IPS-18c (cell line): ENCODE results near the gene HYAL1.
"Not testable (repeated sequence)": the region's sequence is repeated elsewhere in the genome, so short reads cannot be mapped to it uniquely, and the experiment has no call there.

ENCODE experiments used
- H3K4me3 ChIP-seq: 2 replicates; pipeline ENCODE4 v1.7.0; 2013; ENCODE audit warnings: low read depth, mild to moderate bottlenecking, low read length, moderate library complexity; ENCODE audit not compliant: insufficient read depth
- H3K9me3 ChIP-seq: one replicate; pipeline ENCODE4 v1.6.1; 2013; ENCODE audit warnings: mild to moderate bottlenecking, low read length, moderate library complexity; ENCODE audit not compliant: control insufficient read depth, insufficient read depth

Gene HYAL1

DNA sequence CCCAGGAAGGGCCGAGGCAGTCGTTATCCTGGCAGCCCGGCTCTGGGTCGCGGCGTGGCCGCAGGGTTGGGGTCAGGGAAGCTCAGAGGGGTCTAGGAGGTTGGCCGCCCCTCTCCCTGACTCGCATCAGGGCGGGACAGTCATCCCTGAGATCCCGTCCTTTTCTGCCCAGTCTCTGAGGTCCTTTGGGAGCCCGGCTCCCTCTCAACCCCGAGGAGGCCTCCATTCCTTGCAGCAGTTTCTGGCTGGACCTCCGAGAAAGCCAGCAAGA lies 18.7 kb upstream of the HYAL1 start:
- Histone ChIP-seq H3K4me3 (peak overlapping the region; percentile 71), H3K9me3 (no peaks in the 10 kb centered on the region)

DNA sequence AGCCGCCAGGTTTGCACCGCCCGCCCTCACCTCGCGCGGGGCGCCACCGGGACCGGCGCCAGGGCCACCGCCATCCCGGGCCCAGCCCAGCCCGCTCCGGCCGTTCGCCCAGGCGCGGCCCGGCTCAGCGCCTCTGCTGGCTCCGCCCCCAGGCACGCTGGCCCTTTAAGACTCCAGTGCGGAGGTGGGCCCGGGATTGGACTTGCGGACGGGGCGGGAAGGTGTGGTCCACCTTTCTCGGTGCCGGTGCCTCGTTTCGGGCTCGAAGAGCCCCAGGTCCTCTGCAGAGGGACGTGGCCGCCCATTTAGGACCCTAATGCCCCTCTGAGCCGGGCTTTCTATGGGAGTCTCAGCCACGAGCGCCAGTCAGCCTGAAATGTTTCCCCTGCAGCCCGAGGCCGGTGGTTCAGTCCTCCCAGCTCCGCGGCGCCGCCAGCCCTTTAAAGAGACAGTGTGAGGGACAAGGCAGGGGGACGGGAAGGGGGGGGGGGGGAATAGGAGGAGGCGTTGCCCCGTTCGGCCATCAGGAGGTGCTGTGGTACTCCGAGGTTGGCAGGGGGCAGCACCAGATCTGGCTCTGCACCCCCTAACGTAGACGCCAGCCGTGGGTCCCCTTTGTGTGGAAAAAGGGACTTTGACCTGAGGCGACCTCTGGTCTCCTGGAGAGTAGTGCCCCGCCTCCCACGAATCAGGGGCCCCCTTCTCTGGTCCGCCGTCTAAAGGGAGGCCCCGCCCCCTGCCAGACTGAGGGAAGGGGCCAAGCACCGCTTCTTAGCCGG lies 18.2 kb upstream of the HYAL1 start:
- Histone ChIP-seq H3K4me3 (peak overlapping the region; percentile 71), H3K9me3 (no peaks in the 10 kb centered on the region)

DNA sequence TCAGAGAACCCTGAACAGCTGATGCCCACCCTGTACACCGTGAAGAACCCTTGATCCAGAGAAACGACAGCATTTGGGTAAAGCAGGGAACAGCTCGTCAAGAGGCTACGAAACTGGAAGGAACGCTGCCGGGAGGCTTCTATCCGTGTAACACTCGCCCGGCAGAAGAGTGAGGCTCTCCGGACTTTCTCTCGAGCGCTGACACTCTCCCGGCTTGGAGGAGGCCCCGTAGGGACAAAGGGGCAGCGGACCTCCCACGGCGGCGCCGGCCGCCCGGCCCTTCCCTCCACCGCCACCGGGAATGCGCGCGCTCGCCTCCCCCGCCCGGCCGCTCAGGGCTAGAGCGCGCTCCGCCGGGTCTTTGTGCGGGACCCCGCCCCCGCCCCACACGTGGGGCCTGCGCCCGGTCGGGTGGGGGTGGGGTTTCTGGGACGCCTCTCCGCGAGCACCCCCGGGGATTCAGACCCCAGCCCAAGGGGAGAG lies 17.5 kb upstream of the HYAL1 start:
- peak overlapping the region; percentile 52 for H3K4me3 ChIP-seq
- H3K9me3 ChIP-seq = no peaks in the 10 kb centered on the region

DNA sequence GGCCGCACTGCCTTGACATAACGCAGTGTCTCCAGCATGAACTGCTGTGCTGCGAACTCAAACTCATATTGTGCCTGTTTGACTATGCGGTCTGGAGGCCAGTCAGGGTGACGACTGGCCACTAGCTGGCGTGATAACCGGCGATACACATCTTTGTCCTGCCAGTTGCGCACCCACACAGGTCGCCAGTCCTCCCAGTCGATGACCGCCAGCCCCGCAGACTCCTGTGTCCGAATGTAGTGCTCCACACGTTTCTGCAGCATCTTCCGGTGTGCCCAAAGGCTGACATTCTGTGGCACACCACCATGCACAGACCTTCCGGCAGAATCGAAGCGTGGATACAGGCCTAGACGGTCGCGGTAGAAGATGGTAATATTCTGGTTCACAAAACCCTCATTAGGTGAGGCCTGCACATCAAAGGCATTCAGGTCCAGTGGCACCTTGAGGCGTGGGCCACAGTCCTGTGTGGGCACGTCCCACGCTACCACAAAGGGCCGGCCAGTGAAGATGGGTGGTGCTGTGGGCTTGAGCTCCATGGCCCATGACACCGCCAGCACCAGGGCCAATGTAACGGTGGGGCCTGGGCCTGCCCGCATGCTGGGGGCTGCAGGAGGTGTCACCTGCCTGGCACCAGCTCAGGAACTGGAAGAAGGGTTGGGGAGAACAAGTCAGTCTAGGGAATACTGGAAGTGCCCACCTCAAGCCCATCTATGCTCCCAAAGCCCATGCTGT lies 16.7 kb upstream of the HYAL1 start:
- Histone ChIP-seq H3K9me3 (no peaks in the 10 kb centered on the region), H3K4me3 (peak overlapping the region; percentile 52)

DNA sequence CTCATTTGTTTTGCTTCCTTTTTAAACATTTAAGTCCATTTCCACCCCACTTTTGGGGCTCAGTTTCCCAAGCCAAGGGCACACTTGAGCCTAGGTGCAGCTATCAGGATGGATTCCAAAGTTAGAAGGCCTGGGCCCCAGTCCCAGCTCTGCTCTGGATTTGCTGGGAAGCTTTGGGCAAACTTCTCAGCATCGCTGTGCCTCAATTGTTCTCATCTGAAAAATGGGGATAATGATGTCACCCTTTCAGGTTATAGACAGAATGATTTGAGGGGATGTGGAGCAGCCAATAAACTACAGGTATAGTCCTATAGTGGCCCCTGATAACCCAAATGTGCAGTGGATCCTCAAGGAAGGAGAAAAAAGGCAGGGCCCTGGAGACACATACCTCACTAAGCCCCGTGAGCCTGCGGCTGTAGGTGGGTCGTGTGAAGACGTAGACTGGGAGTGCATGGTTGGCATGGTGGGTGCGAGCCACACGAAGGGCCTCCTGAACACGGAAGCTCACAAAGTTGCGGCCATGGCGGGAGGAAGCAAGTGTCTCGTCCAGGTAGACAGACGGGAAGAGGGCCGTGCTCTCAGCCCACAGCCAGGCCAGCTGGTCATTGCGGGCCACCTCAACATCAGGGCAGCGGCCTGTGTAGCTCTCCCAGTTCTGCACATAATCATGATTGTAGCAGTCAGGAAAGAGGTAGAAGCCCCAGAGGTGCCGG lies 16.0 kb upstream of the HYAL1 start:
- H3K4me3 ChIP-seq = no peak overlapping the region; the same call in 1 of the 2 replicates

DNA sequence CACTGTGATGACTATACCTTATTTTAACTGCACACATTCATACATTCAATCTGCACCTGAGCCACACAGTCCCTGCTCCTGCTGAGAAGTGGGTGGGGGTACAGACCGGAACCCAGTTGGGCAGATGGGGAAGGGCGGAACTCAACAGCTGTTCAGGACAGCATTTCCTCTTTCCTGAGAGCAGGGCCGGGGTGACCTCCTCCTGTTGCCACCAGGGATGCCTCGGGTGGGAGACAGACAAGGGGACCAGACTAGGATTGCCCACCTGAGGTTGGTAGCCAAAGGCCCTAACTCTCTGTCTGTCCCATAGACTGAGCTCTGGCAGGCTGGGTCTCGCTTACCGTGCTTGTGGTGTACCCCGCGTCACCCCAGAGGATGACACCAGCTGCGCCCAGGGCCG lies 15.2 kb upstream of the HYAL1 start:
- Histone ChIP-seq H3K9me3 (no peaks in the 10 kb centered on the region), H3K4me3 (no peak overlapping the region)

More for the DNA sequence above, 16.0 kb upstream of the HYAL1 start:
- H3K9me3 ChIP-seq = no peaks in the 10 kb centered on the region

DNA sequence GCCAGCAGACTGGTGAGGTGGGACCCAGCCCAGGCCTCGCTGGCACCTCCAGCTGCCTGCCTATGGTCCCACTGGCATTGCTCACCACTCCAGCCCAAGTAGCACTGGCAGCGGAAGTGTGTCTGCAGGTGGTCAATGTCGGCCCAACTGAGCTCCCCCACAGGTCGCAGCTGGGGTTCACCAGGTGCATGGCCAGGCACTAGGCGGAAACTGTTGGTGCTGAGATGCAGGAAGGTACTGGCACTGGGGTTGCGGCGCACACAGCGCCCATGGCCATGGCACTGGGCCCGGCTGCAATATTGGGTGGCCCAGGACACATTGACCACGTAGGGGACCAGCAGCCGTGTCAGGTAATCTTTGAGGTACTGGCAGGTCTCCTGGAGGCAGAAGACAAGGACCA lies 14.8 kb upstream of the HYAL1 start:
- no peak overlapping the region for H3K4me3 ChIP-seq
- no peaks in the 10 kb centered on the region for H3K9me3 ChIP-seq

- Histone ChIP-seq H3K4me3 (no peak overlapping the region; the same call in 1 of the 2 replicates), H3K9me3 (no peaks in the 10 kb centered on the region)
Measured at GRCh38 chr3:50317300-50317699, 13.9 kb upstream of the HYAL1 start.

DNA sequence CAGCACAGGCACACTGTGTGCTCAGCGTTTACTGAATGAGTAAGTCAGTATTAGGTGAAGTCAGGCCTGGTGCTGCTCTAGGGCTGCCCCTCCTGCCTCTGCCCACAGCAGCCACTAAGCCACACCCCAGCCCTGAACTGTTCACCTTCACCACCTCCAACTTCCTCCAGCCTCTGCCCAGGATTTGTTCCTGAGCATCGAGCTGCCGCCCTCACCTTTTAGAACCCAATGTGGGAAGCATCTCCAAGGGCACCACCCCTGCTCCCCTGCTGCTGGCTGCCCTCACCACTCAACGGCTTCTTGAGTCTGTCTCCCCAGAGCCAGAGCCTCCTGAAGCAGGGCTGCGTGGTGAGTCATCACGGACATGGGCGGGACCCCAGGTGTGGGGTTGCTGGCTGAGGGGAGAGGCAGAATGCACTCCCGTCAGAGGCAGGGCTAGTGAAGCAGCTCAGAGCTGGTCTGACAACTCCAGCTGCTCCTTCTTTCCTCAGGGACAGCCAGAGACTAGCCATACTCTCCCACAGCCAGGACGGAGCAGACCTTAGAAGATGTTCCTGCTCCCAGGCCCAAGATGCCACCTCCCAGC lies 13.4 kb upstream of the HYAL1 start:
- Histone ChIP-seq H3K9me3 (no peaks in the 10 kb centered on the region), H3K4me3 (no peak overlapping the region; the same call in 1 of the 2 replicates)

GRCh38 chr3:50314816-50315215 lies 11.4 kb upstream of the HYAL1 start:
- Histone ChIP-seq H3K4me3 (no peak overlapping the region), H3K9me3 (no peaks in the 10 kb centered on the region)

GRCh38 chr3:50314342-50314741 lies 11.0 kb upstream of the HYAL1 start:
- Histone ChIP-seq H3K4me3 (no peak overlapping the region), H3K9me3 (peaks cover 3% of the 10 kb centered on the region)

- H3K9me3 ChIP-seq, H3K4me3 ChIP-seq: not testable (repeated sequence)
Measured at GRCh38 chr3:50312041-50312440, 8.7 kb upstream of the HYAL1 start.

GRCh38 chr3:50304601-50305000 lies 1.2 kb upstream of the HYAL1 start:
- Histone ChIP-seq H3K9me3 (peaks cover 9% of the 10 kb centered on the region), H3K4me3 (no peak overlapping the region)

DNA sequence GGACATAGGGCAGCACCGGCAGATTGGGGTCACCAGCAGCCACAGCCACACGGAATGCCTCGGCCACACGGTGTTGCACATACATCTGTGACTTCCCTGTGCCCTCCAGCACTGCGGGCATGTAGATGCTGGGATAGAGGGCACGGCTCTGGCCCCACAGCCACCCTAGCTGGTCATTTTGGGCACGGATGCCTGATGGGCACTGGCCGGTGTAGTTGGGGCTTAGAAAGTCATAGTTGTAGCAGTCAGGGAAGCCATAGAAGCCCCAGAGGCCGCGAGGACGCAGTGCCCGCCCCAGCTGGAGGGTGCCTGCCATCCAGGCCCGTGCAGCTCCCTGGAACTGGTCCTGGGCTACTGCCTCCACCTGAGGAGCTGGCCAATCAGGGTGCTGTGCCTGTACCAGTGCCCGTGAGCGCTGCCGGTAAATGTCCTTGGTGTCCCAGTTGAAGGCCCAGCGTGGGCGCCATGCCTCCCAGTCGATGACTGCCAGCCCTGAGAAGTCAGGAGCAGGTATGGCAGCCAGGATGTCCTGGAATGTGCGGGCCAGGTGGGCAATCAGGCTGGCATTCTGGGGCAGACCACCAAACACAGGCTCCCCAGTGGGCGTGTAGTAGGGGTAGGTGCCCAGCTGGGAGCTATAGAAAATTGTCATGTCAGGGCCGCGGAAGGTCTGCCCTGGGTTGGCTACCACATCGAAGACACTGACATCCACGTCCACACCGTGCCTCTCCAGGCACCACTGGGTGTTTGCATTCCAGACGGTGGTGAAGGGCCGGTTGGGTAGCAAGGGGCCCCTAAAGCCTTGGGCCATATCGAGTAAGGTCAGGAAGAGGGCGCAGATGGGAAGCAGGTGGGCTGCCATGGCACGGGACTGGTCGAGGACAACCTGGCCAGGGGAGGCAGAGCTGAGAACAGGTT lies 1.0 kb downstream of the HYAL1 start:
- Histone ChIP-seq H3K9me3 (peaks cover 2% of the 10 kb centered on the region), H3K4me3 (no peak overlapping the region)

DNA sequence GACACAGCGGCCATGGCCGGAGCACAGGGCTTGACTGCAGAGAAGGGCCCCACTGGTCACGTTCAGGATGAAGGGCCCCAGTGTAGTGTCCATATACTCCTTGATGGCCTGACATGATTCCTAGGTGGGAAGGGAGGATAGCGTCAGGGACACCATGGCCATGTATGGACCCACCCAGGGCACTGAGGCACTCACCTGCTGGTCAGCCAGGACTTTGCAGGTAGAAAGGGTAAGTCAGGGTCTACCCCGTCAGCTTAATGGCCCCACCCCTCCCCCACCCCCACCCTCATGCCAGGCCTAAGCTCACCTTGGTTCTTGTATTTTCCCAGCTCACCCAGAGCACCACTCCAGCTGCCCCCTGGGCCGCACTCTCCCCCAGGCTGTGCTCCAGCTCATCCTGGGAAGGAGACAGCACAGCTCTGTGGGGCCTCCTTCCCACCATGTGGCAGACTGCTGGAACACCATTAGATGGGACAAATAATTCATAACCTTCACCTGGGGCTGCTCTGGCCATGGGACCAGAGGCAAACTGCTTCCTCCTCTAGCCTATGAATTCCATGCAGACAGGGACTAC lies 2.6 kb downstream of the HYAL1 start:
- H3K4me3 ChIP-seq = no peak overlapping the region
- no peaks in the 10 kb centered on the region for H3K9me3 ChIP-seq

DNA sequence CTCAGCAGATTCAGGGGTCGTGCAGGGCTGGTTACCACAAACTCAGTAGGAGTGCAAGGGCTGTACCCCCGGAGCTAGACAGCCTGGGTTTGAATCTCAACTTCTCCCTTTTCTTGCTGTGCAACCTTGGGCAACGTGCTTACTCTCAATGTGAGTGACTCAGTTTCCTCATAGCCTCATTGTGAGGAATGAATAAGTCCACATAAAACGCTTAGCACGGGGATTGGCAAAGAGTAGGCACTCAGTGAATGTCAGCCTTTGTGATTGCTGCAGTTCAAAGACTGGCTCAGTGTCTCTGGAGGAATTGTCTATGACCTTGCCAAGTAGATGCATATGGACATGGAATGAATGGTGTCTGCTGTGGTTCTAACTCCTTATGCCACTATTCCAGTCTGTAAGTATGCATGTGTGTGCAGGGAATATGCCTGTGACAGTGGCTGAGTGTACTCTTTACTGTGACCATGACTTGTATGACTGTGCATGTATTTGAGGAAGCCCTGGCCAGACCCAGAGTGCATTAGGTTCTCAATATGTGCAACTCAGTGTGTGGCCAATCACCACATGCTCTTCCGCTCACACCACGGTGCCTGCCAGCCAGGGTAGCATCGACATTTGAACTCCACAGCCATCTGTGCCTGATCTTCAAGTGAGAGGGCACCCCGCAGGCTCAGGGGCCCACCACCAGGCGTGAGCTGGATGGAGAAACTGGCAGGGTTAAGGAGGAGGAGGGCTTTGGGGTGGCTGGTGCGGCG lies 3.3 kb downstream of the HYAL1 start:
- no peaks in the 10 kb centered on the region for H3K9me3 ChIP-seq
- peak overlapping the region; percentile 36; the same call in 1 of the 2 replicates for H3K4me3 ChIP-seq
